Rectal smooth muscle tissue (tissue), 1 donor: ENCODE data around the gene RIPK1.

Experiments
- H3K27ac ChIP-seq: one replicate; pipeline ENCODE4 v1.7.0; 2013; ENCODE audit warnings: low read depth, low read length, inconsistent platforms
- H3K27me3 ChIP-seq: one replicate; pipeline ENCODE4 v1.7.0; 2013; ENCODE audit warnings: low read length; ENCODE audit not compliant: control insufficient read depth, insufficient read depth
- H3K36me3 ChIP-seq: one replicate; pipeline ENCODE4 v1.7.0; 2013; ENCODE audit warnings: low read length; ENCODE audit not compliant: control insufficient read depth, insufficient read depth
- H3K4me1 ChIP-seq: one replicate; pipeline ENCODE4 v1.7.0; 2013; ENCODE audit warnings: low read length; ENCODE audit not compliant: control insufficient read depth, insufficient read depth
- H3K4me3 ChIP-seq: one replicate; pipeline ENCODE4 v1.7.0; 2013; ENCODE audit warnings: low read length
- H3K9ac ChIP-seq: one replicate; pipeline ENCODE4 v1.7.0; 2013; ENCODE audit warnings: low read length

The RIPK1 gene

GRCh38 chr6:3108746-3109414 is 40.6 kb downstream of the RIPK1 start:
- no peak overlapping the region for H3K9ac ChIP-seq
- no peaks in the 10 kb centered on the region for H3K27me3 ChIP-seq
- no peak overlapping the region for H3K27ac ChIP-seq
- no peak overlapping the region for H3K4me3 ChIP-seq
- H3K4me1 ChIP-seq: no peaks in the 10 kb centered on the region
- H3K36me3 ChIP-seq: peaks cover 22% of the 10 kb centered on the region

GRCh38 chr6:3109761-3110160 is 41.5 kb downstream of the RIPK1 start:
- no peak overlapping the region for H3K9ac ChIP-seq
- H3K4me3 ChIP-seq: no peak overlapping the region
- no peaks in the 10 kb centered on the region for H3K4me1 ChIP-seq
- H3K27me3 ChIP-seq: no peaks in the 10 kb centered on the region
- H3K27ac ChIP-seq: no peak overlapping the region
- H3K36me3 ChIP-seq: peaks cover 19% of the 10 kb centered on the region

GRCh38 chr6:3114377-3114776 is 46.1 kb downstream of the RIPK1 start:
- H3K9ac ChIP-seq: no peak overlapping the region
- no peaks in the 10 kb centered on the region for H3K27me3 ChIP-seq
- peaks cover 10% of the 10 kb centered on the region for H3K36me3 ChIP-seq
- peaks cover 8% of the 10 kb centered on the region for H3K4me1 ChIP-seq
- H3K27ac ChIP-seq: no peak overlapping the region
- H3K4me3 ChIP-seq: no peak overlapping the region

GRCh38 chr6:3117912-3118352 is 49.6 kb downstream of the RIPK1 start:
- Histone ChIP-seq H3K4me1 (peaks cover 10% of the 10 kb centered on the region), H3K27me3 (no peaks in the 10 kb centered on the region), H3K9ac (no peak overlapping the region), H3K4me3 (peak overlapping the region; percentile 72), H3K27ac (peak overlapping the region; percentile 98), H3K36me3 (peaks cover 10% of the 10 kb centered on the region)

GRCh38 chr6:3118353-3119039 is 50.2 kb downstream of the RIPK1 start, which contains the start of gene BPHL:
TSS of gene BPHL (plus strand) at chr6:3118711. CDS start at chr6:3118741, 30 bp downstream.
- Histone ChIP-seq H3K36me3 (peaks cover 5% of the 10 kb centered on the region), H3K27me3 (no peaks in the 10 kb centered on the region), H3K27ac (peak within 1 kb of the TSS; percentile 98), H3K4me3 (peak within 1 kb of the TSS; percentile 72), H3K9ac (peak within 1 kb of the TSS; percentile 5), H3K4me1 (peaks cover 10% of the 10 kb centered on the region)

GRCh38 chr6:3119040-3119723 is 50.9 kb downstream of the RIPK1 start:
- H3K4me3 ChIP-seq: peak overlapping the region; percentile 72
- peaks cover 10% of the 10 kb centered on the region for H3K4me1 ChIP-seq
- peak overlapping the region; percentile 98 for H3K27ac ChIP-seq
- H3K27me3 ChIP-seq: no peaks in the 10 kb centered on the region
- peaks cover 4% of the 10 kb centered on the region for H3K36me3 ChIP-seq
- peak overlapping the region; percentile 5 for H3K9ac ChIP-seq

GRCh38 chr6:3120765-3121089 is 52.4 kb downstream of the RIPK1 start:
- Histone ChIP-seq H3K9ac (no peak overlapping the region), H3K27me3 (no peaks in the 10 kb centered on the region), H3K27ac (no peak overlapping the region), H3K36me3 (no peaks in the 10 kb centered on the region), H3K4me3 (no peak overlapping the region), H3K4me1 (peaks cover 10% of the 10 kb centered on the region)

GRCh38 chr6:3122823-3123182 is 54.5 kb downstream of the RIPK1 start:
- no peak overlapping the region for H3K27ac ChIP-seq
- H3K4me1 ChIP-seq: peaks cover 8% of the 10 kb centered on the region
- H3K36me3 ChIP-seq: no peaks in the 10 kb centered on the region

GRCh38 chr6:3124667-3125066 is 56.4 kb downstream of the RIPK1 start:
- Histone ChIP-seq H3K36me3 (no peaks in the 10 kb centered on the region), H3K27ac (no peak overlapping the region), H3K9ac (no peak overlapping the region), H3K27me3 (no peaks in the 10 kb centered on the region), H3K4me3 (no peak overlapping the region), H3K4me1 (no peaks in the 10 kb centered on the region)

More at GRCh38 chr6:3122823-3123182, 54.5 kb downstream of the RIPK1 start:
- H3K9ac ChIP-seq: no peak overlapping the region
- H3K27me3 ChIP-seq: no peaks in the 10 kb centered on the region
- no peak overlapping the region for H3K4me3 ChIP-seq

GRCh38 chr6:3125815-3126214 is 57.5 kb downstream of the RIPK1 start:
- Histone ChIP-seq H3K9ac (no peak overlapping the region), H3K27ac (no peak overlapping the region), H3K27me3 (no peaks in the 10 kb centered on the region), H3K36me3 (peaks cover 2% of the 10 kb centered on the region), H3K4me1 (no peaks in the 10 kb centered on the region), H3K4me3 (no peak overlapping the region)

- Histone ChIP-seq H3K4me1 (no peaks in the 10 kb centered on the region), H3K36me3 (peaks cover 7% of the 10 kb centered on the region)
These were observed 60.2 kb downstream of the RIPK1 start for GRCh38 chr6:3128356-3129108.

GRCh38 chr6:3131695-3132094 is 63.4 kb downstream of the RIPK1 start:
- peaks cover 12% of the 10 kb centered on the region for H3K36me3 ChIP-seq
- H3K27me3 ChIP-seq: no peaks in the 10 kb centered on the region
- H3K4me1 ChIP-seq: no peaks in the 10 kb centered on the region
- no peak overlapping the region for H3K27ac ChIP-seq
- H3K4me3 ChIP-seq: no peak overlapping the region
- H3K9ac ChIP-seq: no peak overlapping the region

More at GRCh38 chr6:3128356-3129108, 60.2 kb downstream of the RIPK1 start:
- H3K9ac ChIP-seq: no peak overlapping the region
- no peak overlapping the region for H3K4me3 ChIP-seq
- H3K27me3 ChIP-seq: no peaks in the 10 kb centered on the region
- no peak overlapping the region for H3K27ac ChIP-seq
